Thoracic aorta (tissue), 2 donors: ENCODE results near the gene ANO10. TPM values are rescaled to one million over a fixed set of nuclear protein-coding genes. Genes with fewer than 3 reads are reported as not detected.
A peak's percentile ranks its signal among the peaks of the same experiment; 100 is the strongest.

Experiments
- ATAC-seq: fragments of 150-250 bp; one replicate; pipeline ENCODE4 v1.8.0; 2017; ENCODE audit warnings: low read depth; ENCODE audit not compliant: insufficient number of reproducible peaks, low FRiP score
- DNase-seq: peaks from one replicate; pipeline ENCODE4 v3.0.0-alpha.2; 2020; ENCODE audit warnings: low spot score
- H3K27ac ChIP-seq, 2 donors: fragments of 200-600 bp; sonication (generic); 1 replicate in 1 of 2; 2 replicates in 1 of 2; pipeline ENCODE4 v1.5.1; 2016; ENCODE audit warnings: mild to moderate bottlenecking in 2 of 2, moderate library complexity in 2 of 2
- H3K27me3 ChIP-seq: fragments of 200-600 bp; sonication (generic); replicated peaks from 2 replicates; pipeline ENCODE4 v1.6.0; 2016; ENCODE audit warnings: mild to moderate bottlenecking; ENCODE audit not compliant: insufficient read depth
- H3K36me3 ChIP-seq: fragments of 200-600 bp; sonication (generic); one replicate; pipeline ENCODE4 v1.5.1; 2016
- H3K4me1 ChIP-seq, 2 donors: fragments of 200-600 bp; sonication (generic); 1 replicate in 1 of 2; 2 replicates in 1 of 2; pipeline versions ENCODE4 v1.5.1 to v1.6.0; 2016; ENCODE audit warnings: low read depth in 2 of 2, mild to moderate bottlenecking in 1 of 2; ENCODE audit not compliant: control insufficient read depth in 1 of 2
- H3K4me3 ChIP-seq: fragments of 200-600 bp; sonication (generic); 2 replicates; pipeline ENCODE4 v1.5.1; 2016; ENCODE audit warnings: mild to moderate bottlenecking
- H3K9me3 ChIP-seq: fragments of 200-600 bp; sonication (generic); 2 replicates; pipeline ENCODE4 v1.5.1; 2016
- CTCF ChIP-seq: fragments of 200-600 bp; sonication (generic); IDR thresholded peaks from one replicate; pipeline ENCODE4 v1.5.1; 2019; ENCODE audit warnings: antibody characterized with exemption
- total RNA-seq, 2 donors: library from RNA; depleted of rRNA; stranded (reverse); fragments of >200 nt; gene quantifications; one replicate each; pipeline versions ENCODE4 v1.1.0 to v1.2.3, GENCODE V29; 2016

The ANO10 gene
- total RNA-seq, 2 donors from 2014 or later, result 22.4 to 23.2 TPM

- no peaks in the 10 kb centered on the region for H3K9me3 ChIP-seq
- H3K36me3 ChIP-seq, result no peaks in the 10 kb centered on the region
- no peak for TF ChIP-seq CTCF
- no peaks in the 10 kb centered on the region for H3K4me1 ChIP-seq
- ATAC-seq (peak; percentile 86), DNase-seq (no peak)
- H3K27me3 ChIP-seq, result no peaks in the 10 kb centered on the region
- peak overlapping the region; percentile 28 to 68 for H3K27ac ChIP-seq
- H3K4me3 ChIP-seq, result no peak overlapping the region
Measured at GRCh38 chr3:43632269-43632733, 10.5 kb upstream of the ANO10 start.

- Histone ChIP-seq H3K27me3 (no peaks in the 10 kb centered on the region), H3K4me3 (no peak overlapping the region), H3K27ac (no peak overlapping the region), H3K36me3 (no peaks in the 10 kb centered on the region), H3K9me3 (no peaks in the 10 kb centered on the region), H3K4me1 (no peaks in the 10 kb centered on the region)
- ATAC-seq, result no peak
- TF ChIP-seq CTCF, result no peak
- no peak for DNase-seq
Measured at GRCh38 chr3:43629741-43630140, 7.9 kb upstream of the ANO10 start.

DNA sequence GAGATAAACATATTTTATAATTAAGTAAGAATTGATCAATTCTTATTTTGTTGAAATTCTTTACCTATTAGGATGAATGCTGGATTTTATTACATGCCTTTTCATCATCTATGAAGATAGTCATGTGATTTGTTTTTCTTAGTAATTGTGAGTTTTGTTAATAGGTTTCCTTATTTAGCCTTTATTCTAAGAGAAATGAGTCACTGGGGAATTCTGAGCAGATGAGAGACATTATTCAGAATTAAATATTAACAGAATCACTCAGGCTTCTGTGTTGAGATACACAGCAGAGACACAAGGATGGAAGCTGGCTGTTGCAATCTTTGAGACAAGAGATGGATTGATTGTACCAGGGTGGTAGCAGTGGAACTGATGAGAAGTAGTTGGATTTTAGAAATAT lies 7.4 kb upstream of the ANO10 start:
- Histone ChIP-seq H3K4me1 (no peaks in the 10 kb centered on the region), H3K27ac (no peak overlapping the region), H3K9me3 (no peaks in the 10 kb centered on the region), H3K36me3 (no peaks in the 10 kb centered on the region), H3K4me3 (no peak overlapping the region), H3K27me3 (no peaks in the 10 kb centered on the region)
- no peak for TF ChIP-seq CTCF
- DNase-seq, result no peak
- ATAC-seq, result no peak

DNA sequence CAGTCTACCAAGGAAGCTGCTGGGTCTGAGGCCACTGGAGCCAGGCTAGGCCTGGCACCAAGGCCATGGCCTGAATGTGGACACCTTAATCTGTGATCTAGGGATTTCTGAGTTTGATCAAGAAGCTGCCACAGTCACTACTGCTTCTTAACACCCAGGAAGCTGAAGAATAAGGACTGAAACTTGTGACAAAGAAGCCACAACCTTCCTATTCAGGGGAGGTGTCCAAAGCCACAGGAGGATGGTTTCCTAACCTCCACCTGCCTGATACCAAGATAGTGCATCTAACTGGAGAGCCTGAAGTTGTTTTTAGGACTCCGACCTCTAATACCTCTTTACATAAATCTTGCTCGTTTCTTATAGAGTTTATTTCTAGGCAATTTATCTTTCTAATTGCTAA lies 5.5 kb upstream of the ANO10 start:
- H3K36me3 ChIP-seq, result no peaks in the 10 kb centered on the region
- H3K4me3 ChIP-seq, result no peak overlapping the region
- no peaks in the 10 kb centered on the region for H3K9me3 ChIP-seq
- no peak for TF ChIP-seq CTCF
- ATAC-seq (no peak), DNase-seq (no peak)
- H3K27me3 ChIP-seq, result no peaks in the 10 kb centered on the region
- H3K27ac ChIP-seq, result no peak overlapping the region
- H3K4me1 ChIP-seq, result peaks cover 0 to 6% of the 10 kb centered on the region in 2 donors

DNA sequence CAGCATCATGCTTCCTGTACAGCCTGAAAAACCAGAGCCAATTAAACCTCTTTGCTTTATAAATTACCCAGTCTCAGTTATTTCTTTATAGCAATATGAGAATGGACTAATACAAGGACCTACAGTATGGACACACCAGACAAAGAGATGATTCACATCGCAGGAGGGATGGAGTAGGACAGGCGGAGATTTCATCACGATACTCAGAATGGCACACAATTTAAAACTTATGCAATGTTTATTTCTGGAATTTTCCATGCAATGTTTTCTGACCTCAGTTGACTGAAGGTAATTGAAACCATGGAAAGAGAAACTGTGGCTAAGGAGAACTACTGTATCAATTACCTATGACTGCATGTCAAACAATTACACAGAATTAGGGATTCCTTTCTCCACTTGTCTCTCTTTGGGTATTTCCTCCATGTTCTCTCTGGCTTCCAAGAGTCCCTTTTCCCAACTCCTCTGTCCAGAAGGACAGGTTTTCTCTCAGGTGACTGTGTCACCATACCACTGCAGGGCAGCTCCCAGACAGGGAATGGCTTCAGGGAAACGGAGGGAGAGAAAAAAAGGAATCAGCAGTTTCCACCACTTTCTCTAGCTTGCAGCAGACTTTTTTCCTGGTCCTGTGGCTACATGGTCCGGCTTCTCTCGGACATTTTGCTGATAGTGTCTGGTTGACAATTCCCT lies 3.0 kb upstream of the ANO10 start:
- Histone ChIP-seq H3K4me1 (peaks cover 0 to 18% of the 10 kb centered on the region in 2 donors), H3K36me3 (no peaks in the 10 kb centered on the region), H3K4me3 (no peak overlapping the region), H3K27me3 (no peaks in the 10 kb centered on the region), H3K27ac (no peak overlapping the region), H3K9me3 (no peaks in the 10 kb centered on the region)
- no peak for DNase-seq
- TF ChIP-seq CTCF, result no peak
- ATAC-seq, result no peak
